GM21381 (cell line): ENCODE data around the gene PMS1.
"Not testable (repeated sequence)": the region's sequence is repeated elsewhere in the genome, so short reads cannot be mapped to it uniquely, and the experiment has no call there.

Experiments used
- ATAC-seq: cut with Tn5 transposase; IDR thresholded peaks from one replicate; pipeline ENCODE4 v1.9.1; 2021; ENCODE audit warnings: mild to moderate bottlenecking, moderate library complexity; ENCODE audit not compliant: unreplicated experiment

The PMS1 gene

DNA sequence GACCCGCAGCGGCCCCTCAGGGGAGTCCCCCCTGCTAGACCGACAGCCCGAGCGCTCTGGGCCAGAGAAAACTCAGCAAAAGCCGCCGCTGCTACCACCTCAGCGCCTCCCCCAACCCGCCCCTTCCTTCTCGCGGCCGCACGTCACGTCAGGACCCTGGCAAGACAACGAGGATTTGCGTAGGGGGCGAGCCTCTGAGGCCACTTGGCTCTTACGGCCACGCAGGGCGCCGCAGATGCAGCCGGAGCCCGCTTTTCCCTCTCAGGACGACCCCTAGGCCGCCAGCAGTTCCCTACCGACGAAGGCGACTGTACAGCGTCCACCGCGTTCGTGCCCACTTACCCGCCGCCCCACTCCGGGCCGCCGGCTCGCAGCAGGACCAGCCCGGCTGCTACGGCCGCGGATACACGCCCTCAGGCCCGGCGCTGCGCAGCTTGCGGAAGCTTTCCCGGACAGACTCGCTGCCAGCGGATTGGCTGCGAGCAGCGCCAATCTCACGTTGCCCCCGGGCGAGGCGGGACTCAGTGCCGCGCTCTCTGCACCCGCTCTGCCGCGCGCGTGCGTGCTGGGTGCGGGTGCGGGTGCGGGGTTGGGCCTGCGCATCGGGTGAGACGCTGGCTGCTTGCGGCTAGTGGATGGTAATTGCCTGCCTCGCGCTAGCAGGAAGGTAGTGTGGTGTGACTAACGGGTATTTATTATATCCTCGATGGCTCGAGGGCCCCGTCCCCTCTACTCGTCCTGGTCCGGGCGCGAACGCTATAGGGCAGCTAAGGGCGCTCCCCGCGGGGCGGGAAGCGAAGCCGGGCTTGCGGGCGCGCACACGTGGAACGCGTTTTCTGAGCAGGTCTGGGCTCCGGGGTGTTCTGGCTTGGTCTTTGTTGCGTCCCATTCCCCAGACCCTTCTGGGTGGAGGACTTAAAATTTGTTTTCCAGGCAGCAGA is at the start of gene PMS1, which contains the start of gene ORMDL1:
PMS1 (plus strand) TSS at position 524 of the 941 bp plus-strand sequence. CDS start 7,360 bp downstream, outside the sequence.
ORMDL1 (minus strand) TSS at position 413 of the 941 bp plus-strand sequence. CDS start 1,744 bp downstream, outside the sequence.
- peak; percentile 94 for ATAC-seq

DNA sequence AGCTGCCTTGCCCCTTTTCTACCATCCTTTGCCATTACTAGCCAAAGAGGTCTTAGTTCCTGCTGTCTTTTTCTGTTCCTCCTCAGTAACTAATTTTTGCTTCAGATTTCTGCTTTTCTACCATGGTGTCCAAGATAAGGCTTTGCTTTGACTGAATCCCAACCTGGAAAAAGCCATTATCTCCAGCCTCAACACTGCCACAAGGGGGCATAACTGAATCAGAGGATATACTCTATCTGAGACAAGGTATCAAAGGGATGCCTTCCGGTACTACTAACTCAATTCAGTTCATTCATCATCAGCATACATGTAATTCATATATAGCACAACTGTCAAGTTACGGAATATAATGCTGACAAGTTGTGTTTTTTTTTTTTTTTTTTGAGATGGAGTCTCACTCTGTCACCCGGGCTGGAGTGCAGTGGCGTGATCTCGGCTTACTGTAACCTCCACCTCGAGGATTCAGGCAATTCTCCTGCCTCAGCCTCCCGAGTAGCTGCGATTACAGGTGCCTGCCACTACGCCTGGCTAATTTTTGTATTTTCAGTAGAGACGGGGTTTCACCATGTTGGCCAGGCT is 33.1 kb upstream of the PMS1 start:
- ATAC-seq, result no peak

DNA sequence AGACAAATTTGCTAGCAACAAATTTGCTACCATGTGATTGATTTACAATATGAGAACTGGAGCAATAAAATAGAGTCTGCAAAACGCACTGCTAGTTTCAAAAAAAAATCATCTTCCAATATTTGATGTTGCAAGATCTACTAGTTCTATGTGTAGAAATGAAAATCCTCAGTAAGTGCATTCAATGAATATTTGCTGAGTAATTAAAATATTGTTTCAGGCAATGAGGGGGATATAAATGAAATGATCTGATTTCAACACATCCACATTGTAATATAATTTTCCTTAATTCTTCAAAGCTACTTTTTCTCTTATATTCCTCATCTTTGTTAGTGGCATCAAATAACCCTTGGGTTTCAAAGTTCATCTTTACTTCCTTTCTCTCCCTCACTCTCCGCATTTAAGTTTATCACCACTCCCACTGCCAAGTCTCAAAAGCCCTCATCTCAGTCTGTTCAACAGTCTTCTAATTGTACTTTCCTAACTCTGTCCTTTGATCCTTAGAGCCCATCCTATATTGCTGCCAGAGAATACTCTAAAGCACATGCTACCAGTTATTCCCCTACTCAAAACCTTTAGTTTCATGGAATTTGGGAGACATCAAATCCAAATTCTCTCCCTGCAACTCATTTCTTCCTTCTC is 27.8 kb upstream of the PMS1 start:
- no peak for ATAC-seq

DNA sequence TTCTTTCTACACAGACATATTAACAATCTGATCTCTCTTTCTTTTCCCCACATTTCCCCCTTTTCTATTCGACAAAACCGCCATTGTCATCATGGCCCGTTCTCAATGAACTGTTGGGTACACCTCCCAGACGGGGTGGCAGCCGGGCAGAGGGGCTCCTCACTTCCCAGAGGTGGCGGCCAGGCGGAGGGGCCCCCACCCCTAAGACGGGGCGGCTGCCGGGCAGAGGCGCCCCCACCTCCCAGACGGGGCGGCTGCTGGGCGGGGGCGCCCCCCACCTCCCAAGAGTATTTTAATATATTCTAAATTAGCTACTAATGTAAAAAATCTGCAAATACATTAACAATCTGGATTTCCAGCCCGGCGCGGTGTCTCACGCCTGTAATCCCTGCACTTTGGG is 24.1 kb upstream of the PMS1 start:
- ATAC-seq, result not testable (repeated sequence)

DNA sequence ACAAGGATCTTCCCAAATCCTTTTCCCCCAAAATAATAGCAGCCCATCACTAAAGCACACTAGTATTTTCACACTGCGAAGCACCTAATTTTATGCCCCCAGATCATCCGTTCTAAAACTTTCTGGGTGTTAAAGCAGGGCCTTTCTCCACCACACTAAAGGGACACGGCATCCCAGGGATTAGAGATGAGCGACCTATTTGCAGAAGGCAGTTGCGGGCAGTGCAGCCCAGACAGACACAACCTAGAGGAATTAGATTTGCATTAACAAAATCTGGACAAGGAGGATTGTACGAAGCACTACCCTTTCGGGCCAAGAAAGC is 22.1 kb upstream of the PMS1 start:
- no peak for ATAC-seq

DNA sequence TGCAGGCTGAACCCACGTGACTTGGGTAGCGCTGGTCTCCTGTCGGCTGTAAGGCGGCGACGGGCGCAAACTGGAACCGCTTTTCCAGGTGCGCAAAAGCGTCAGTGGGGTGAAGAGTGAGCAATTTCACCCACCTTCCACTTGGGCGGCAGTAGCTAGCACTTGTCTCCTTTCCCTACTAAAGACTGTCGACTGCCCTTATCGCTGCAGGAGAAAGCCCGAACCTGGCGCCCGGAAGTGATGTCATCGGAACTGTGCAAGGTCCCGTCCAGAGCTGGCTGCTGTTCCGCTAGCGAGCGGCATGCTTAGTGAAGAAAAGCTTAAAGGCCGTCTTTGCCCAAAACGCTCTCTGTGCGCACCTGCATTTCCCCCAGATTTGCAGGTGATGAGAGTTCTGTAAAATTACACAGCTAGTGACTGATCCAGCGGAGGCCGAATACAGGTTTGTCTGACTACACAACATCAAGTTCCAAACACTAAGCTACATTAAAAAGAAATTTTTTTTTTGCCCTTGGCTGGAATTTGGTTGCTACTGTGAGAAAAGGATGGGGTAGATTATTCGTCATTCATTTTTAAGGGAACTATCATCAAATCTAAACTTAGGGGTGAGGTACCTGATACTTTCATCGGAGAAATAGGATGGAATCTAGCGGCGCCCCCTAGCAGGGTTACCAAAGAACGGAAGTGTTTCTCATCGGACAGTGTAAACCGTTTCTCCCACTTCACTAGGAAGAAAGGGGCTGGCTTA is 21.5 kb upstream of the PMS1 start, which contains the start of gene OSGEPL1:
OSGEPL1 (minus strand) TSS at position 242 of the 748 bp plus-strand sequence. CDS start 1,152 bp downstream, outside the sequence.
- ATAC-seq, result peak; percentile 96

DNA sequence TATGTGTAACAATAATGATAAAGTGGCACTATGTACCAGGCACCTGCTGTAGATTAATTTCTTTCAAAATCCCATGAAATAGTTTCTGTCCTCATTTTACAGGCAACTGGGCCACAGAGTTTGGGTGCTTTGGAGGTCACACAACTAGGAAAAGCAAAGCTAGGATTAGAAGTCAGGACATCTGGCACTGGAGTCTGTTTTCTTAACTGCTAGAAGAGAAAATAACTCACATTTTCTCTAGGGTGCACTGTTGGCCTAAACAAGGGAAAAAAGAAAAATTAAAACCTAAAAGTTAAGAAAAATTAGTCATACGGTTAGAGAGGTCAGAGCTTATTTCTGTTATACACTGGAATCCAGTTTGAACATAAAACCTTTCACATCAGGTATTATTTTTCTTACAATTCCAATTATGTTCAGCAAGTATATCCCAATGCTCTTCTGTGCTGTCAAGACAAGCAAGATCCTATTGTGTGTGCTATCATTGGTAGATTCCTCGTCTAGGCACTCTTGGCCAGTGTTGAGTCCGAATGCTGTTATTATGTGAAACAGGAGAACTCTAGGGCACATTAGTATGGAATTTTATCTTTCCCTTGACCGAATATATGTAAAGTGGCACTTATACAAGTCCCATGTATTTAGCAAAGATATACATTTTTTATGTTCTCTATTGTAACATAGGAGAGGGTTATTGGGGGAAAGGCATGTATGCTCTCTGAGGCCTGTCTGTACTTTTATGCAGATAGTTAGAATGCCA is 20.2 kb upstream of the PMS1 start:
- ATAC-seq, result no peak

DNA sequence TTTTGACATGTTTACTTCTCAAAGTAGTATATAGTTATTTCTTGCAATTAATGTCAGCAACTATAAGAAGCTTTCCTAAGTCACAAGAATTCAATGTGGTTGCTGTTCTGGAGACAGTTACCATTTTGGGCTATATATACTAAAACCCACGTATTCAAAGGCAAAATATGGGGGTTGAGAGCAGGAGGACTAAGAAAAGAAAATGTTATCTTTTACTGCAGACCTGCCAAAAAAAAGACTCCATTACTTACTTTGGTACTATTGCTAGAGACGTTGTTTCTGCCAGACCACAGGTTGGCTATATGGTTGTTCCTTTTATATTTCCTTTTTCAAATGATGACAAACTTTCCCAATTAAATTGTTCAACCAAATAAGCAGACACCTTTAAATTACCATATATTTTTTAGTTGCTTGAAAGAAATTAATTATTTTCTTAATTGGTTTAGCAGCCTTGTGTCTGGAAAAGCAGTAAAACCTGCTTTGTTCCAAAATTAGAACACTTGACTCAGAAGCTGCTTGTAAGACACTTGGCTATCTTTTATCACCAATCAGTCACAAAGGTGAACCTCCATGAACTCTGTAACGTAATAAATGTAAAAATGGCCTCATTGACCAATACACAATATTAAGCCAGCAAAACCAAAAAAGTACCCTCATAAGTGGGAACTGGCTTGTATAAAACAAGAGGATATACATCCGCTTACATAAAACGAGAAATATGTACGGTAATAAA is 13.5 kb upstream of the PMS1 start:
- ATAC-seq, result no peak

DNA sequence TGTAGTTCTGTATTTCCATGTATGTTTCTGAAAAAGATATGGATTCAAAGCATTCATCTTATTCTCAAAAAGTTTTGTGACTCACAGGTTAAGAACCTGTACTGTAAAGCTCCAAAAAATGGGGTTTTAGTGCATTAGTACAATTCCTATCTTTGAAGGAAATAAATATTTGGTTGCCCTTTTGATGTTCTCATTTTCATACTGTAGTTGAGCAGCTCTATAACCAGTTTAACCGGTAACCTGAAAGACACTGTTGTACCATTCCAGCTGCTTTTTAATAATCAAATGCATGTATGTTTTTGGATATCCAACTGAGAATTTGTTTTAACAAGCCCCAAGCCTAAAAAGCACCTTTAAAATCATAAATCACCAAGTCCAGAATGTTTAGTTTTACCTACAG is 12.0 kb upstream of the PMS1 start:
- ATAC-seq, result no peak

DNA sequence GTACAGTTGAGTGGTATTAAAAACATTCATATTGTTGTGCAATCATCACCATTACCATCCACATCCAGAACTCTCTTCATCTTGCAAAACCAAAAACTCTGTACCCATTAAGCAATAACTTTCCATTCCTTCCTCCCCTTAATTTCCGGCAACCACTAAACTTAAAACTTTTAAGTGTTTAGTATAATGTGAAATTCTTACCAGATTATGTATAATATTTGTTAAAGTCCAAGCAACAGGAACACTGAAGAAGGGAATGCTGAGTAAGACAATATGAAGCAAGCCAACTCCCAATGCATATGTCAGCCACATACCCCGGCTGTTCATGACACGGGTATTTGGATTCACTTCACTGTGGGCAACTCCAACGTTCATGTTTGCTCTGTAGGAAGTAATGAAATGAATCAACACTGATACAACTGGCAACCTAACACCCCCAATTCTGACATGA is 2.0 kb upstream of the PMS1 start:
- ATAC-seq, result no peak

DNA sequence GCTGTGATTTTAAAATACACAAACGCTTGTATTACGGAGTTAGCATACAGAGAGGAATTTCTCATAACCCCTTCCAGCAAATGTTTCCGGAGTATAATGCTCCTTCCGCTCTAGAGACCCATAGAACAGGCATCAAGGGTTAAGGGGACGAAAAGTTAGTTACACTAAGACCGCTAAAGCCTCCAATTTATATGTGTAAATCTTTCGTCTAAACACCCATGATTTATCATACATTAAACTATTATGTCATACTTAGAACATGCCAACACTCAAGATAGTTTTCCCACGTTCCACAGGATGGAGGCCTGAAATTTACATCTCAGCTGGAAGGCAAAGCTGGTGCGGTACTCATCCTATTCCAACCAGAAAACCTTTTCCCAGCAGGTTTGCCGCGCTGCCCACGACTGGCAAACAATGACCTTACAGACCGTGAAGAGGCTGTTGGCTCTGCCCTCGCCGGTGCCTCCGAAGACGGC is 761 bp upstream of the PMS1 start:
- peak; percentile 9 for ATAC-seq

DNA sequence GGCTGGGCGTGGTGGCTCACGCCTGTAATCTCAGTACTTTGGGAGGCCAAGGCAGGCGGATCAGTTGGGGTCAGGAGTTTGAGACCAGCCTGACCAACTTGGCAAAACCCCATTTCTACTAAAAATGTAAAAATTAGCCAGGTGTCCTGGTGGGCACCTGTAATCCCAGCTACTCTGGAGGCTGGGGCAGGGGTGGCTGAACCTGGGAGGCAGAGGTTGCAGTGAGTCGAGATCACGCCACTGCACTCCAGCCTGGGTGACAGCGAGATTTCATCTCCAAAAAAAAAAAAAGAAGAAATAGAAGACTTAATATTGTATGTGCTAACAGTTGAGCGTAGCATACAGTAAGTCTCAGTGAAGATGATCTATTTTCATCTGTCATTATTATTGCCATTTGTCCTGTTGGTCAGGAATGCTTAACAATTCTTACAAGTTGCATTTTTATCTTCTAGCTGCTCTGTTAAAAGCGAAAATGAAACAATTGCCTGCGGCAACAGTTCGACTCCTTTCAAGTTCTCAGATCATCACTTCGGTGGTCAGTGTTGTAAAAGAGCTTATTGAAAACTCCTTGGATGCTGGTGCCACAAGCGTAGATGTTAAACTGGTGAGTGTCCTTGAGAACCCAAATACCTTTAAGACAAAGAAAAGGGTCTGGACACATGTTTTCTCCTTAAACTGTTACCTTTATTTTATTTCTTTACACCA is 7.2 kb downstream of the PMS1 start:
- ATAC-seq, result no peak

DNA sequence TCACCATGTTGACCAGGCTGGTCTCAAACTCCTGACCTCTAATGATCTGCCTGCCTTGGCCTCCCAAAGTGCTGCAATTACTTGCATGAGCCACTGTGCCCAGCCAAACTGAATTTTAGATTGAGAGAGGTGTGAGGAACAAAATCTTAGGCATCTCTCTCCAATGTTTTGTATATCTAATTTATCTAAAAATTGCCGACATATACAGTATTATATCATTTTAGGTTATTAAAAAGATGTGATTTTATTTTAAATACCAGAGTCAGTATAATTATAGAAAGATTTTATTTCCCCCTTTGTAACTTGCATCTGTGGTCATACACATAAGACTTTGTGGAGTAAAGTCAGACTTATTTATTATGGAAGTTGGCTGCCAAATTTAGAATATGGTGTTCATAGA is 10.1 kb downstream of the PMS1 start:
- no peak for ATAC-seq

DNA sequence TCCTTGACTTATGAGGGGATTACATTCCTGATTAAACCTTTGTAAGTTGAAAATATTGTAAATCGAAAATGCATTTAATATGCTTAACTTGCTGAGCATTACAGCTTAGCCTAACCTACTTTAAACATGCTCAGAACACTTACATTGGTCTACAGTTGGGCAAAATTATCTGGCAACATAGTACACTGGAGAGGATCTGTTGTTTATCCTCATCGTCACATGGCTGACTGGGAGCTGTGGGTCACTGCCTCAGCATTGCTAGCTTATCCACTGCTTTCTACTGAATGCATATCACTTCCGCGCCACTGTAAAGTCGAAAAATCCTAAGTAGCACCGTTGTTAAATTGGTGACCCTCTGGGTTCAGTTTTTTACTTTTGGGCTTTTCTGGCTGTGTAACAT is 13.7 kb downstream of the PMS1 start:
- no peak for ATAC-seq

DNA sequence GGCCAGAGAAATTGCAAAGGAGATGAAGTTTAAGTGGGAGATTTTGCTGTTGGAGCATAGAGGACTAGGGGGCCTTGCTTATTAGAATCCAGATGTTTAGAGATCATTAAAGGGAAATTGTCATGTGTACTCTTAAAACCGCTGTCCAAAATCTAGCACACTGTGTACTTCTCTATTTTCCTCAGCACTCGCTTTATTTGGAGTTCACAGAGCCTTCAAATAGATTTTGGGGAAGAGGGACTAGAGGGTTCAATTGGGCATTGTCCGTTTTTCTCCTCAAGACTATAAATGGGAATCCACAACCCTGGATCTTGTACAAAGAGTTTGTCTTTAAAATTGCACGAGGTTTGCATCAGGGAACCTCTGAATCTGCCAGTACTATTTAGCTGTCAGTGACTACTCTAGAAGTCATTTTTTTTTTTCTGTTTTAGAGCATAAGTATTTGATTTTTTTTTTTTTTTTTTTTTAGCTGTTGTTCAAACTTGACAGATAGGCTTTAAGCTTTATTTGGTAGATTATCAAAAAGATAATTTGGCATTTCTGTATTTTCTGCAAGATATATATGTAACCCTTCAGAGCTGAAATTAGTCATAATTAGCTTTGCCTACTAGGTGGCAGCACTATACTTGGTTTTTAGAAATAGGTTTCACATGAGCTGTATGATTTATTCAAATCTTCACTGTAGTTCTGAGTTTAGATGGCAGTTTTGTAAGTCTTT is 14.2 kb downstream of the PMS1 start:
- peak; percentile 77 for ATAC-seq

DNA sequence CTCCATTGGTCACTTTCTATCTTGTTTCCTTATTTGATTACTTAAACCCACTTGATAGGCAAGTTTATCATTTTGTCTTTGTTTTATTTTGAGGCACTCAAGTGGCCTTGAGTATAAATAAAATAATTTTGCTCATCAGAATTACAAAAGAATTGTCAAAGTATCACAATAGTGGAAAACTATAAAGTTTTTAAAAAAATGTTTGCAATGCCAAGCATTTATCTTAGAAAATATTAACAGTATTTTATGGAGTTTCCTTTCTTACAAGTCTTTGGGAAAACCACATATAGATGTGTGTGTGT is 14.7 kb downstream of the PMS1 start:
- no peak for ATAC-seq

DNA sequence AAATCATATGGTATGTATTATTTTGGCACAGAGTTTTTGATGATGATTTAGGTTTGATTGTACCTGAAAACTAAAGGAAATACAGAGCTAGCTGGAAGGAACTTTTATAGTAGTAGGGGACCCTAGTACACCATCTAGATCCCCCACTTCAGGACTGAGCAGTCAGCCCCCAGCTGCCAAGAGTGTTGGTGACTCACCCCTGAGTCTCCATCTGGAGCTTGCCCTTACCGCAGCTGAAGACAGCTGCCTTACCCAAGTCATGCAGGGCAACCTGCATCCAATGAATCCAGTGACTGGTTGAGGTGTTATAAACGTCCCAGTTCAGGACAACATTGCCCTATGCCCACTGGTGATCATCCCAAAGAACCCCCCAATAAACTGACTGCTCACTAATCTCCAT is 15.3 kb downstream of the PMS1 start:
- ATAC-seq, result no peak

DNA sequence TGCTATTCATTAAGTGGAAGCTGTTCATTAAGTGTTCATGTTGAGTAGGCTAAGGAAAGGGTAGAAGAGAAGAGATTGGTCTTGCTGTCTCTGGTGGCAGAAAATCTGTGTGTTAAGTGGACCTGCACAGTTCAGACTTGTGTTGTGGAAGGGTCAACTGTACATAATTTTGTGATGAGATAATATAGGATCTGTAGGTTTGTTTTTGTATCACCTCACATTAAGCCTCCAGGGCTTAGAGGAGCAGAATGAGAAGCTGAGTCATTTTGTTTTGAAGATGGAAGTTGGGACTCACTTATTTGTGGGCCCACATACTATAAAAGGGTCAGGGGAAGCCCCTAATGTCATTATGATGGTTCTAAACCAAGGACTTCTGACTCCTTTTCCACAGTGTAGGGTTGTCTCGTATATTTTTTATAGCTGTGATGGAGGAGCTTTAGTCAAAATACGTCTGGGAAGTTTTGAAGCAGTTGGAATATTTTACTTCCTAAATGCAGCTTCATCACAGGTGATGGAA is 18.2 kb downstream of the PMS1 start:
- ATAC-seq, result no peak
